AG04449 (cell line): Measurements from ENCODE around the gene ARL10.

Experiments
- CTCF ChIA-PET: fragments of 350-600 bp; formaldehyde crosslinking; extraction: SDS; loops from one replicate; lab custom pipeline; 2021; ENCODE audit warnings: antibody characterized with exemption; lab: Yijun Ruan, JAX
- POLR2A ChIA-PET: fragments of 400-600, 350-600 bp; formaldehyde crosslinking; extraction: SDS; loops from one replicate; lab custom pipeline; 2020; ENCODE audit warnings: antibody characterized with exemption, inconsistent platforms; lab: Yijun Ruan, JAX
- DNase-seq: peaks from one replicate; pipeline ENCODE4 v3.0.0-alpha.2; 2010; ENCODE audit warnings: low read depth, low spot score
- H3K4me3 ChIP-seq: 2 replicates; pipeline ENCODE4 v1.5.1; 2011; ENCODE audit warnings: low read depth, mild to moderate bottlenecking, control low read depth, low read length
- TF ChIP-seq, protein P1 (sequence below): IDR thresholded peaks from one replicate; pipeline ENCODE4 v1.5.1; 2011; ENCODE audit warnings: mild to moderate bottlenecking, moderate library complexity, low read length, control low read depth, inconsistent platforms; ENCODE audit not compliant: insufficient read depth; ENCODE audit errors: missing control alignments

Gene ARL10

GRCh38 chr5:176381423-176381822 is 16.1 kb downstream of the ARL10 start:
- H3K4me3 ChIP-seq: no peak overlapping the region
- ChIA-PET POLR2A (interaction anchor here (1.9 kb wide), 1 partner anchor 19 kb away, joined by 5 read pairs; no protein-coding TSS in a partner anchor), CTCF (no interaction called here)
- no peak for DNase-seq
- TF ChIP-seq, protein P1, sequence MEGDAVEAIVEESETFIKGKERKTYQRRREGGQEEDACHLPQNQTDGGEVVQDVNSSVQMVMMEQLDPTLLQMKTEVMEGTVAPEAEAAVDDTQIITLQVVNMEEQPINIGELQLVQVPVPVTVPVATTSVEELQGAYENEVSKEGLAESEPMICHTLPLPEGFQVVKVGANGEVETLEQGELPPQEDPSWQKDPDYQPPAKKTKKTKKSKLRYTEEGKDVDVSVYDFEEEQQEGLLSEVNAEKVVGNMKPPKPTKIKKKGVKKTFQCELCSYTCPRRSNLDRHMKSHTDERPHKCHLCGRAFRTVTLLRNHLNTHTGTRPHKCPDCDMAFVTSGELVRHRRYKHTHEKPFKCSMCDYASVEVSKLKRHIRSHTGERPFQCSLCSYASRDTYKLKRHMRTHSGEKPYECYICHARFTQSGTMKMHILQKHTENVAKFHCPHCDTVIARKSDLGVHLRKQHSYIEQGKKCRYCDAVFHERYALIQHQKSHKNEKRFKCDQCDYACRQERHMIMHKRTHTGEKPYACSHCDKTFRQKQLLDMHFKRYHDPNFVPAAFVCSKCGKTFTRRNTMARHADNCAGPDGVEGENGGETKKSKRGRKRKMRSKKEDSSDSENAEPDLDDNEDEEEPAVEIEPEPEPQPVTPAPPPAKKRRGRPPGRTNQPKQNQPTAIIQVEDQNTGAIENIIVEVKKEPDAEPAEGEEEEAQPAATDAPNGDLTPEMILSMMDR: no peak

DNA sequence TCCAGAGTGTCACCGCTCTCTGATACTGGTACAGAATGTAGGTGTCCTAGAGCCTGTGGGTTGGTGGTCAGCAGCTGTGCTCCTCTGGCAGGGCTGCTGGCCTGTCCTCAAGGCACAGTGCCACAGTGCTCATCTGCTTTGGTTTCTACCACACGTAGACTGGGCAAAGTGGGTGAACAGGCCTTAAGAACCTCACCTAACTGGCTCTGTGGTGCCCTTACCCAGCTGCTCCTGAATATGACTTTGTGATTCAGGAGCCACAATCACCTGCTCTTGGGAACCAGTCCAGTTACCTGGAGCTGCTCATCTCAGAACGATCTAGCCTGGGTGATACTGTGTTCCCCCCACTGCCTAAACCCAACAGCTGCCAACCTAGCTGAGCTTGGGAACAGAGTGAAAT is 16.7 kb downstream of the ARL10 start:
- DNase-seq: no peak
- POLR2A ChIA-PET: interaction anchor here (1.9 kb wide), 1 partner anchor 20 kb away, joined by 5 read pairs; no protein-coding TSS in a partner anchor
- TF ChIP-seq, protein P1: no peak
- H3K4me3 ChIP-seq: no peak overlapping the region
- CTCF ChIA-PET: no interaction called here

- H3K4me3 ChIP-seq: no peak overlapping the region
- DNase-seq: no peak
- CTCF ChIA-PET: no interaction called here
- TF ChIP-seq, protein P1: no peak
- POLR2A ChIA-PET: no interaction called here
Measured at GRCh38 chr5:176382721-176383120, 17.4 kb downstream of the ARL10 start.

GRCh38 chr5:176383248-176383905 is 18.1 kb downstream of the ARL10 start:
- POLR2A ChIA-PET: no interaction called here
- H3K4me3 ChIP-seq: no peak overlapping the region
- CTCF ChIA-PET: no interaction called here
- no peak for DNase-seq
- TF ChIP-seq, protein P1: no peak

- DNase-seq: no peak
- H3K4me3 ChIP-seq: no peak overlapping the region
- ChIA-PET POLR2A (no interaction called here), CTCF (no interaction called here)
- TF ChIP-seq, protein P1: no peak
Measured at GRCh38 chr5:176383961-176384360, 18.7 kb downstream of the ARL10 start.

DNA sequence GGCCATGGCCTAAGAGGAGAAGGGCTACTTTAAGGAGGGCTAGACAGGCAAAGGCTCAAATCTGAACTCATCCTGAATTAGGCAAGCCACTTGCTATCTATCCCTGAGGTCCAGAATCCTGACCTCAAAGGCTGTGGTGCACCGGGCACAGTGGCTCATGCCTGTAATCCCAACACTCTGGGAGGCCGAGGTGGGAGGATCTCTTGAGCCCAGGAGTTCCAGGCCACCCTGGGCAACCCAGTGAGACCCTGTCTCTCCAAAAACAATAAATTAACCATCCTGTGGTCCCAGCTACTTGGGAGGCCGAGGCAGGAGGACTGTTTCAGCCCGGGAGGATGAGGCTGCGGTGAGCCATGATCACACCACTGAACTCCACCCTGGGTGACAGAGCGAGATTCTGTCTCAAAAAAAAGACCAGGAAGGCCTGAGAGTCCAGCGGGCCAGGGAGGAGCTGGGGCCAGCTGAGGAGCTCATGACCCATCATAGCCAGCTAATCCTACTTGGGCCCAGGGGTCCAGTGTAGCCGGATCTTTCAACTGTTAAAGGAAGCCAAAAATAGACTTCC is 19.2 kb downstream of the ARL10 start:
- H3K4me3 ChIP-seq: no peak overlapping the region
- ChIA-PET POLR2A (no interaction called here), CTCF (no interaction called here)
- TF ChIP-seq, protein P1: no peak
- no peak for DNase-seq
